Esophagus squamous epithelium (tissue), 5 donors: ENCODE results near the gene GRAMD1C. TPM values are rescaled to one million over a fixed set of nuclear protein-coding genes. Genes with fewer than 3 reads are reported as not detected.
A peak's percentile ranks its signal among the peaks of the same experiment; 100 is the strongest.

Experiments
- DNase-seq: peaks from one replicate; lab custom pipeline; 2025; lab: John Stamatoyannopoulos, UW
- H3K27ac ChIP-seq, 4 donors: fragments of 200-600 bp; sonication (generic); one replicate each; pipeline ENCODE4 v1.5.1; 2016 to 2019; ENCODE audit warnings: mild to moderate bottlenecking in 1 of 4
- H3K27me3 ChIP-seq, 4 donors: fragments of 200-600 bp; sonication (generic); 1 replicate in 3 of 4; 2 replicates in 1 of 4; pipeline versions ENCODE4 v1.5.1 to v1.6.0; 2017 to 2021; ENCODE audit warnings: antibody characterized with exemption in 1 of 4
- H3K36me3 ChIP-seq, 3 donors: fragments of 200-600 bp; sonication (generic); one replicate each; pipeline ENCODE4 v1.5.1; 2016 to 2019
- H3K4me1 ChIP-seq, 3 donors: fragments of 200-600 bp; sonication (generic); one replicate each; pipeline ENCODE4 v1.5.1; 2017 to 2019
- H3K4me3 ChIP-seq, 4 donors: fragments of 200-600 bp; sonication (generic); 1 replicate in 3 of 4; 2 replicates in 1 of 4; pipeline ENCODE4 v1.5.1; 2016 to 2019; ENCODE audit warnings: mild to moderate bottlenecking in 2 of 4, moderate library complexity in 1 of 4
- H3K9me3 ChIP-seq, 3 donors: fragments of 200-600 bp; sonication (generic); one replicate each; pipeline ENCODE4 v1.5.1; 2016 to 2019
- POLR2A ChIP-seq, 4 donors: fragments of 450-650 bp; IDR thresholded peaks; one replicate each; pipeline ENCODE4 v1.6.1; 2017; ENCODE audit warnings: antibody characterized with exemption in 4 of 4, mild to moderate bottlenecking in 4 of 4, moderate library complexity in 3 of 4
- WGBS, 2 donors: methylation state at CpG; one replicate each; pipeline ENCODE4 v1.1.5; 2018; 5-methylcytosine and 5-hydroxymethylcytosine counted together
- intact Hi-C: fragments of 100-400 bp; cut with DNase I; formaldehyde crosslinking; loops from one replicate; pipeline ENCODE4 v1.15.0; 2022
- total RNA-seq, 4 donors: library from RNA; depleted of rRNA; stranded (reverse); fragments of >200 nt; gene quantifications; one replicate each; pipeline ENCODE4 v1.1.0, GENCODE V29; 2016
- TF ChIP-seq, protein P1 (sequence below), 6 experiments: fragments of 450-650 bp in 4 of 6; fragments of 200-600 bp in 2 of 6; sonication (generic) in 2 of 6; IDR thresholded peaks; one replicate each; pipeline ENCODE4 v1.5.1; 2016 to 2019; ENCODE audit warnings: antibody characterized with exemption in 6 of 6, mild to moderate bottlenecking in 4 of 6, moderate library complexity in 4 of 6
- donor health status: DM: yes; HTN: yes; CAD: no.

Gene GRAMD1C
- total RNA-seq, 4 donors from 2014 or later, result 4.4 to 12.6 (median 6.6) TPM

DNA sequence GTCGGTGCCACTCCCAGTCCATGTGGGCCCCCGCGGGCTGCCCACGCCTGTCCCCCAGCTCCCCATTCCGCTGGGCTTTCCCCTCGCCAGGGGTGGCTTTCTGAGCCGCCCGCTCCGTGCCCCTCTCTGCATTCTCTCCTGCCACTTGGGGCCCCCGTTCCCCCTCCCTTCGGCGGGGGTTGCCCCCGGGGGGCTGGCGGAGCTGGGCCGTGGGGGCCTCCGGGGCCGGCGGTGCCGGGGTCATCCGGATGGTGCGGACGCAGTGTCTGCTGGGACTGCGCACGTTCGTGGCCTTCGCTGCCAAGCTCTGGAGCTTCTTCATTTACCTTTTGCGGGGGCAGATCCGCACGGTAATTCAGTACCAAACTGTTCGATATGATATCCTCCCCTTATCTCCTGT, 46.5 kb downstream of the GRAMD1C start:
- Histone ChIP-seq H3K4me3 (no peak overlapping the region), H3K9me3 (no peaks in the 10 kb centered on the region), H3K27me3 (no peaks in the 10 kb centered on the region), H3K27ac (no peak overlapping the region), H3K4me1 (no peaks in the 10 kb centered on the region), H3K36me3 (no peaks in the 10 kb centered on the region)
- DNase-seq, result no peak
- TF ChIP-seq, protein P1, sequence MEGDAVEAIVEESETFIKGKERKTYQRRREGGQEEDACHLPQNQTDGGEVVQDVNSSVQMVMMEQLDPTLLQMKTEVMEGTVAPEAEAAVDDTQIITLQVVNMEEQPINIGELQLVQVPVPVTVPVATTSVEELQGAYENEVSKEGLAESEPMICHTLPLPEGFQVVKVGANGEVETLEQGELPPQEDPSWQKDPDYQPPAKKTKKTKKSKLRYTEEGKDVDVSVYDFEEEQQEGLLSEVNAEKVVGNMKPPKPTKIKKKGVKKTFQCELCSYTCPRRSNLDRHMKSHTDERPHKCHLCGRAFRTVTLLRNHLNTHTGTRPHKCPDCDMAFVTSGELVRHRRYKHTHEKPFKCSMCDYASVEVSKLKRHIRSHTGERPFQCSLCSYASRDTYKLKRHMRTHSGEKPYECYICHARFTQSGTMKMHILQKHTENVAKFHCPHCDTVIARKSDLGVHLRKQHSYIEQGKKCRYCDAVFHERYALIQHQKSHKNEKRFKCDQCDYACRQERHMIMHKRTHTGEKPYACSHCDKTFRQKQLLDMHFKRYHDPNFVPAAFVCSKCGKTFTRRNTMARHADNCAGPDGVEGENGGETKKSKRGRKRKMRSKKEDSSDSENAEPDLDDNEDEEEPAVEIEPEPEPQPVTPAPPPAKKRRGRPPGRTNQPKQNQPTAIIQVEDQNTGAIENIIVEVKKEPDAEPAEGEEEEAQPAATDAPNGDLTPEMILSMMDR (IDR thresholded peaks at IDR 0.05), result no peak
- TF ChIP-seq POLR2A (IDR thresholded peaks at IDR 0.05), result no peak
- 80 to 100% methylated on average over 10 of the region's 30 CpGs for WGBS, 2 donors
- intact Hi-C loops, result no loop called here

DNA sequence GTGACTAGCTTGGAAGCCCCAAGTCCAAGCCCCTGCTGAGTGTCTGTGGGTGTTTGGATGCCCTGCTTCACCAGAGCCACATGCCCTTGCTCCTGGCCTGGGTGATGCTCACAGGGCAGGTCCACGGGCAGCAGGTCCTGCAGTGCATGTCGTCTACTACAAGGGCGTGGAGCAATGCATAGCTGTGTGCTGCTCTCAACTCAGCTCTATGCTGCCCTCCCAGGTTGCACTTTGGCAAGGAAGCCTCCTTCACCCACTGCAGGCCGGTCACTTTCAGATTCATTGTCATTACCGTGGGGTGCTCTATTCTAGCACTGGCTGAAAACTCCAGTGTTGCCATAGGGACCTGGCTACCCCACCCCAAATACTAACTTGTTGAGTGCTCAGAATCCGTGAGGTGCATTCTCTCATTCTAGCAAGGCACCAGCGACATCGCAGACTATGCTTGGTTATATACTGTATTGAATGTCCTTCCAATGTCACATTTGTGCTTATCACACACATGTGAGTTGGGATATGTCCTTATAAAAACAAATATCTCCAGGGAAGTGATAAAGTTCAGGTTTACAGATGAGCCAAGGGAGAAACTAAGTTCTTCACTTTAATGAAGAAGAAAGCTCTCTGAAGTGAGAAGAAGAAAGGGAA, 51.8 kb downstream of the GRAMD1C start:
- no peaks in the 10 kb centered on the region for H3K27me3 ChIP-seq
- no peaks in the 10 kb centered on the region for H3K9me3 ChIP-seq
- intact Hi-C loops, result no loop called here
- TF ChIP-seq, protein P1 (IDR thresholded peaks at IDR 0.05), result no peak
- TF ChIP-seq POLR2A (IDR thresholded peaks at IDR 0.05), result no peak
- H3K4me1 ChIP-seq, result no peaks in the 10 kb centered on the region
- no peaks in the 10 kb centered on the region for H3K36me3 ChIP-seq
- 71 to 80% methylated on average over 5 to 6 of the region's 8 CpGs for WGBS, 2 donors
- H3K27ac ChIP-seq, result no peak overlapping the region
- H3K4me3 ChIP-seq, result no peak overlapping the region
- no peak for DNase-seq

DNA sequence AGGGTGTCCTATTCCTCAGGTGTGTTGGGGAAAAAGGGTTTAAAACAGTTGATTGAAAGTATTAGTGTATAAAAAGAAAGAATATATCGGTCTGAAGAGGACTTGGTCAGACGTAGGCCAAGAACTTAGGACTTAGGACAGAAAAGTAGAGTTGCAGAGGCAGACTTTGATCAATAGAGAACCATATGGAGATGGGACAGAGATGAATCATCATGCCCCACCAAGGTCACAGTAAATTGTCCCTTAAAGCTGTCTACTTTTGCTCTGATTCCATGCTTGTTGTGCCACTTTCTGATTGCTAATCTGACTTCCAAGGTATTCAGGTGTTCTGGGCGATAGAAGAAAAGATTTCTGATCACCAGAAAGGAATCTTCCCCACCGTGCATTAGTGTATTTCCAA, 56.3 kb downstream of the GRAMD1C start:
- peaks cover 0 to 22% (median 0%) of the 10 kb centered on the region in 3 donors for H3K4me1 ChIP-seq
- intact Hi-C loops, result no loop called here
- H3K4me3 ChIP-seq, result no peak overlapping the region
- TF ChIP-seq POLR2A (IDR thresholded peaks at IDR 0.05), result no peak
- TF ChIP-seq, protein P1 (IDR thresholded peaks at IDR 0.05), result no peak
- H3K27me3 ChIP-seq, result no peaks in the 10 kb centered on the region
- H3K36me3 ChIP-seq, result no peaks in the 10 kb centered on the region
- no peak for DNase-seq
- H3K27ac ChIP-seq, result no peak overlapping the region
- no peaks in the 10 kb centered on the region for H3K9me3 ChIP-seq
- WGBS, 2 donors, result 85 to 93% methylated on average over 4 of the region's 4 CpGs

DNA sequence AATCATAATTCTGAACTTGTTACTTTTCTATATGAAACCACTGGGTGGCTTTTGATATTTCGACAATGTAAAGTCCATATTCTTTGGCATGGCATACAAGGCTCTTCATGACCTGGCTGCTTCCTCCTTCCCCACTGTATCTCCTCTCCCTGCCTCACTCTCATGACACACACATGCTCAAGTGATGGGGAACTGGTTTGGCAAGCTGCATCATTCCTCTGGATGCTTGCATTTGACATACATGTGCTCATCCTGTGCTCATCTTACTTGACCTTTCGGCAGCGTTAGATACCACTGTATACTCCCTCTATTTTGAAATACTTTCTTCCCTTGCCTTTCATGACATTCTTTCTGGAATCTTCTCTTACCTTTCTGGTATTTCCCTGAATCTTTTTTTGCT, 57.4 kb downstream of the GRAMD1C start:
- Histone ChIP-seq H3K27me3 (no peaks in the 10 kb centered on the region), H3K4me1 (peaks cover 0 to 24% (median 0%) of the 10 kb centered on the region in 3 donors), H3K4me3 (no peak overlapping the region), H3K27ac (no peak overlapping the region), H3K36me3 (no peaks in the 10 kb centered on the region), H3K9me3 (no peaks in the 10 kb centered on the region)
- intact Hi-C loops, result no loop called here
- TF ChIP-seq POLR2A (IDR thresholded peaks at IDR 0.05), result no peak
- TF ChIP-seq, protein P1 (IDR thresholded peaks at IDR 0.05), result no peak
- WGBS, 2 donors, result 89 to 92% methylated on average over 3 of the region's 3 CpGs
- no peak for DNase-seq

DNA sequence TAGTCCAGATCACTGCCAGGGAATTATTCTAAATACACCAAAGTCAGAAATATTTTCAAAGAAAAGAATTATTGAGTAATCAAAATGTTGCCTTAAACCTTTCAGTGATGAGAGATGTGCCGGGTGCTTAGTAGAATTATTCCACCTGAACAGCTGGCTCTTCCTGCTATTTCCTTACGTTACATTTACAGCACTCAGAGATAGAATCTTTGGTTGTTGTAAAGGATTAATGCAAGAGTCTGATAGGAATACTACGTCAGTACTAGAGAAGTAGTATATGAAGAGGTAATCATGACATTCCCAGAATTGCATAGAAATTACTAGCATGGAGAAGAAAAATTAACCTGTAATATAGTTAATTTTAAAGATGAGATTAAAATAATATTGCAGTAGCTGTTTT, 58.3 kb downstream of the GRAMD1C start:
- 36 to 56% methylated on average over 3 of the region's 3 CpGs for WGBS, 2 donors

More for the DNA sequence above, 58.3 kb downstream of the GRAMD1C start:
- H3K9me3 ChIP-seq, result no peaks in the 10 kb centered on the region
- TF ChIP-seq, protein P1 (IDR thresholded peaks at IDR 0.05), result no peak
- TF ChIP-seq POLR2A (IDR thresholded peaks at IDR 0.05), result no peak
- H3K4me1 ChIP-seq, result peaks cover 0 to 24% (median 0%) of the 10 kb centered on the region in 3 donors
- H3K36me3 ChIP-seq, result no peaks in the 10 kb centered on the region
- no peaks in the 10 kb centered on the region for H3K27me3 ChIP-seq
- peak overlapping the region; percentile 26 to 48 (median 44) for H3K4me3 ChIP-seq
- no peak for DNase-seq
- intact Hi-C loops, result no loop called here
- H3K27ac ChIP-seq, result peak overlapping the region in 2 of 4 donors; percentile 82 to 87
